CD4-positive, alpha-beta T cell (primary cell): Measurements from ENCODE around the gene GMNN. TPM values are rescaled to one million over a fixed set of nuclear protein-coding genes. Genes with fewer than 3 reads are reported as not detected.

Source experiments
- ATAC-seq: fragments of 200-7000 bp; cut with Tn5 transposase; one replicate; pipeline ENCODE4 v1.10.0; 2022; ENCODE audit warnings: mild to moderate bottlenecking; ENCODE audit not compliant: poor library complexity
- CTCF ChIA-PET: fragments of 350-600 bp; sonication (Branson Sonifier 250); formaldehyde crosslinking; loops from one replicate; lab custom pipeline; 2021; ENCODE audit warnings: antibody characterized with exemption, inconsistent platforms; lab: Charles Lee
- POLR2A ChIA-PET: fragments of 350-600 bp; sonication (Branson Sonifier 250); formaldehyde crosslinking; loops from one replicate; lab custom pipeline; 2021; ENCODE audit warnings: antibody characterized with exemption, inconsistent platforms; lab: Charles Lee
- DNase-seq, 14 experiments: peaks; one replicate each; pipeline ENCODE4 v3.0.0-alpha.2; 2013 to 2020; ENCODE audit warnings: mixed read lengths in 2 of 14
- H3K27ac ChIP-seq, 2 donors: one replicate each; pipeline versions ENCODE4 v1.5.1 to v1.7.0; 2013; ENCODE audit warnings: low read length in 2 of 2, low read depth in 1 of 2, mild to moderate bottlenecking in 1 of 2
- H3K27me3 ChIP-seq, 2 experiments: 1 replicate in 1 of 2; 2 replicates in 1 of 2; pipeline versions ENCODE4 v1.6.1 to v1.7.0; 2013; ENCODE audit warnings: low read length in 2 of 2, control low read depth in 1 of 2, mild to moderate bottlenecking in 1 of 2, moderate library complexity in 1 of 2; ENCODE audit not compliant: insufficient read depth in 2 of 2, control insufficient read depth in 1 of 2
- H3K36me3 ChIP-seq: one replicate; pipeline ENCODE4 v1.6.1; 2013; ENCODE audit warnings: low read length, control low read depth; ENCODE audit not compliant: insufficient read depth
- H3K4me1 ChIP-seq: one replicate; pipeline ENCODE4 v1.6.1; 2013; ENCODE audit warnings: low read length, control low read depth; ENCODE audit not compliant: insufficient read depth
- H3K4me3 ChIP-seq: one replicate; pipeline ENCODE4 v1.5.1; 2013; ENCODE audit warnings: mild to moderate bottlenecking, low read length, moderate library complexity
- H3K9me3 ChIP-seq, 2 experiments: 1 replicate in 1 of 2; 2 replicates in 1 of 2; pipeline versions ENCODE4 v1.6.1 to v1.7.0; 2013; ENCODE audit warnings: low read length in 2 of 2, mild to moderate bottlenecking in 2 of 2, control low read depth in 1 of 2, moderate library complexity in 1 of 2; ENCODE audit not compliant: control insufficient read depth in 1 of 2, insufficient read depth in 1 of 2
- H3K27ac Mint-ChIP-seq: one replicate; pipeline ENCODE4 v1.8.0; 2020; ENCODE audit warnings: mixed read lengths
- H3K27me3 Mint-ChIP-seq: one replicate; pipeline ENCODE4 v1.8.0; 2021; ENCODE audit warnings: mixed read lengths
- H3K36me3 Mint-ChIP-seq: one replicate; pipeline ENCODE4 v1.8.0; 2021; ENCODE audit warnings: low read depth, mixed read lengths
- H3K4me1 Mint-ChIP-seq: one replicate; pipeline ENCODE4 v1.8.0; 2021; ENCODE audit warnings: low read depth, mixed read lengths
- H3K4me3 Mint-ChIP-seq: one replicate; pipeline ENCODE4 v1.8.0; 2020; ENCODE audit warnings: mild to moderate bottlenecking, mixed read lengths
- H3K9me3 Mint-ChIP-seq: one replicate; pipeline ENCODE4 v1.8.0; 2020; ENCODE audit warnings: mixed read lengths
- CTCF ChIP-seq: fragments of 200-600 bp; IDR thresholded peaks from one replicate; pipeline ENCODE4 v1.8.0; 2022; ENCODE audit warnings: antibody characterized with exemption, mild to moderate bottlenecking
- intact Hi-C, 2 experiments: fragments of 100-400 bp; cut with DNase I in 1 of 2; cut with micrococcal nuclease in 1 of 2; formaldehyde crosslinking; loops; one replicate each; pipeline versions ENCODE4 v1.15.1 to v1.9.0; 2023 to 2025; cut with DNase I, micrococcal nuclease
- total RNA-seq, 174 experiments: library from RNA in 2 of 174; stranded (reverse) in 2 of 174; gene quantifications; one replicate each; pipeline ENCODE4 v1.2.3 and lab custom pipeline; 2021 to 2026

The GMNN gene
- total RNA-seq, 2 experiments from 2014 or later = 10.1 to 10.5 TPM

- CTCF ChIA-PET = interaction anchor here (1.5 kb wide), 1 partner anchor 23 kb away, joined by 3 read pairs; no protein-coding TSS in a partner anchor
- H3K27ac ChIP-seq = no peak overlapping the region
- H3K4me3 ChIP-seq = no peak overlapping the region
- Mint-ChIP-seq H3K27me3 (no peaks in the 10 kb centered on the region), H3K27ac (peak overlapping the region; percentile 77), H3K9me3 (no peaks in the 10 kb centered on the region), H3K4me3 (no peak overlapping the region), H3K4me1 (peaks cover 20% of the 10 kb centered on the region), H3K36me3 (peaks cover 99% of the 10 kb centered on the region)
- peaks cover 9% of the 10 kb centered on the region for H3K4me1 ChIP-seq
- no peaks in the 10 kb centered on the region for H3K27me3 ChIP-seq
- H3K9me3 ChIP-seq = no peaks in the 10 kb centered on the region
- no peak for TF ChIP-seq CTCF
- DNase-seq = no peak
- no peak for ATAC-seq
- intact Hi-C loops = no loop called here
- POLR2A ChIA-PET = no interaction called here
- H3K36me3 ChIP-seq = peaks cover 100% of the 10 kb centered on the region
These were observed 52.4 kb downstream of the GMNN start for GRCh38 chr6:24827162-24827561.

- H3K4me3 Mint-ChIP-seq = no peak overlapping the region
- DNase-seq (no peak), ATAC-seq (no peak)
- Histone ChIP-seq H3K36me3 (peaks cover 100% of the 10 kb centered on the region), H3K4me1 (peaks cover 9% of the 10 kb centered on the region), H3K9me3 (no peaks in the 10 kb centered on the region), H3K27ac (peak overlapping the region in 1 of 2 donors; percentile 34), H3K27me3 (no peaks in the 10 kb centered on the region), H3K4me3 (no peak overlapping the region)
- POLR2A ChIA-PET = interaction anchor here (1.4 kb wide), 1 partner anchor 9 kb away, joined by 3 read pairs; no protein-coding TSS in a partner anchor
- H3K4me1 Mint-ChIP-seq = peaks cover 26% of the 10 kb centered on the region
- TF ChIP-seq CTCF = no peak
- no peaks in the 10 kb centered on the region for H3K9me3 Mint-ChIP-seq
- peak overlapping the region; percentile 77 for H3K27ac Mint-ChIP-seq
- intact Hi-C loops = no loop called here
- CTCF ChIA-PET = interaction anchor here (1.5 kb wide), 1 partner anchor 24 kb away, joined by 3 read pairs; no protein-coding TSS in a partner anchor
- H3K27me3 Mint-ChIP-seq = no peaks in the 10 kb centered on the region
- peaks cover 100% of the 10 kb centered on the region for H3K36me3 Mint-ChIP-seq
These were observed 53.2 kb downstream of the GMNN start for GRCh38 chr6:24827970-24828369.

- H3K4me3 Mint-ChIP-seq = no peak overlapping the region
- H3K36me3 ChIP-seq = peaks cover 100% of the 10 kb centered on the region
- H3K9me3 Mint-ChIP-seq = no peaks in the 10 kb centered on the region
- no peak overlapping the region for H3K4me3 ChIP-seq
- H3K4me1 ChIP-seq = peaks cover 15% of the 10 kb centered on the region
- H3K36me3 Mint-ChIP-seq = peaks cover 100% of the 10 kb centered on the region
- H3K9me3 ChIP-seq = no peaks in the 10 kb centered on the region
- H3K4me1 Mint-ChIP-seq = peaks cover 35% of the 10 kb centered on the region
- DNase-seq = no peak
- H3K27me3 ChIP-seq = no peaks in the 10 kb centered on the region
- peak overlapping the region; percentile 71 for H3K27ac Mint-ChIP-seq
- no peaks in the 10 kb centered on the region for H3K27me3 Mint-ChIP-seq
- POLR2A ChIA-PET = interaction anchor here (0.9 to 1.9 kb wide), 5 partner anchors 8 to 197 kb away, joined by 3 to 13 read pairs (median 6); no protein-coding TSS in a partner anchor
- TF ChIP-seq CTCF = no peak
- intact Hi-C loops = no loop called here
- no peak overlapping the region for H3K27ac ChIP-seq
- CTCF ChIA-PET = interaction anchor here (1.2 kb wide), 2 partner anchors 188 to 241 kb away, joined by 3 read pairs; no protein-coding TSS in a partner anchor
- no peak for ATAC-seq
These were observed 54.9 kb downstream of the GMNN start for GRCh38 chr6:24829657-24830056.
